Activated CD4-positive, alpha-beta T cell treated with anti-CD3 and anti-CD28 coated beads, Interleukin-2, amount 50 U/mL, for 1 hour (primary cell): ENCODE measurements around the gene USH1G.

Source experiments
- DNase-seq: peaks from one replicate; pipeline ENCODE4 v3.0.0-alpha.2; 2020

USH1G gene

DNA sequence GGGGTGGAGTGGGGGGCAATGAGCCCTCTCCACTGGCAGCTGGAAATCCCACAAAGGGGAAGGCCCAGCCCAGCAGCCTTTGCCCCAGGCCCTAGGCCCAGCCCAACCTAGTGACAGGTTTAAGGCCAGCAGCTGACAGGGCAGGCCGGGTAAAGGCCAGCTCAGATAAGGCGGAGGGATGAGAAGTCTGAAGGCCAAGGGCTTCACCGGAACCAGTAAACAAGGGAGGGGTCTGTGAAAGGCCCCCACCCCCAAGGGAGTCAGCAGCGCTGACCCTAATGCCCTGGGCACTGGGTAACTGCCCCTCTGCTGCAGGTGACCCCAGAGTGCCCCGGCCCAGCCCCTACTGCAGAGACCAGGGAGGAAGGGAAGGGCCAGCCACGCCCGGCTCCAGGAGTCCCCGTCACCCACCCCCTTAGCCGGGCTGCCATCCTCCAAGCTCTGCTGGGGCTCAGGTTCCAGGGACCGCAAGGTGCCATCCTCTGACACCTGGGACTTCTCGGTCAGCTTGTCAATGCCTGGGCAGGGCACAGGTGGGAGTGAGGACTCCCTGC is 30.2 kb upstream of the USH1G start:
- no peak for DNase-seq

DNA sequence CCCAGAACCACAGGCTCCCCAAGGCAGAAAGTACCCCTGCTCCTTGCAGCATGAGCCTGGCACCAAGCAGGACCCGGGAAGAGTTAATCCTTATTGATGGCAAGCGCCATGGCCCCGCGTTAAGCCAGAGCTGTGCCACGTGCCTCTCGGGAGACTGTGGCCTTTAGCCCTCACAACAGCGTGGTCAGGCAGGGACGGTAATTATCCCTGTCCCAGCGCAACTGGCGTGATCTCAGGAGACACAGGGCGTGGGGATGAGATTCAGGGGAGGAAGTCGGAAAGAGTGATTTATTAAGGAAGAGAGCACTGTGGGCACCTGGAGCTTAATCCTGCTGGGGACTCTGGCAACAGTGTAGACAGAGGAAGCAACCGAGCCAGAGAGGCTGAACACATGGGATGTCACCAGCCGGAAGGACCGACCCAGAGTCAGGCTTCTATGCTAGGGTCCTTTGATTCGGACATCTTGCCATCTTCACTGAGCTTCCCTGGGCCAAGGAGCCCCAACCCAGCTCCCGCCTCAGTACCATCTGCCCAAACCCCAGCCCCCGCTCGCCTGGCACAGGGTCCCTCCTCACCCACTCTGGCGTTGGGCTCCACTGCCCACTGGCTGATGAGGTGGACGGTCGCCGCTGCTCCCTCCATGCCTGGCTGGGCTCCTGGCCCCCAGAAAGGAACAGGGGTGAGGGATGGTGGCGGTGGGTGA is 29.5 kb upstream of the USH1G start:
- DNase-seq, result no peak

DNA sequence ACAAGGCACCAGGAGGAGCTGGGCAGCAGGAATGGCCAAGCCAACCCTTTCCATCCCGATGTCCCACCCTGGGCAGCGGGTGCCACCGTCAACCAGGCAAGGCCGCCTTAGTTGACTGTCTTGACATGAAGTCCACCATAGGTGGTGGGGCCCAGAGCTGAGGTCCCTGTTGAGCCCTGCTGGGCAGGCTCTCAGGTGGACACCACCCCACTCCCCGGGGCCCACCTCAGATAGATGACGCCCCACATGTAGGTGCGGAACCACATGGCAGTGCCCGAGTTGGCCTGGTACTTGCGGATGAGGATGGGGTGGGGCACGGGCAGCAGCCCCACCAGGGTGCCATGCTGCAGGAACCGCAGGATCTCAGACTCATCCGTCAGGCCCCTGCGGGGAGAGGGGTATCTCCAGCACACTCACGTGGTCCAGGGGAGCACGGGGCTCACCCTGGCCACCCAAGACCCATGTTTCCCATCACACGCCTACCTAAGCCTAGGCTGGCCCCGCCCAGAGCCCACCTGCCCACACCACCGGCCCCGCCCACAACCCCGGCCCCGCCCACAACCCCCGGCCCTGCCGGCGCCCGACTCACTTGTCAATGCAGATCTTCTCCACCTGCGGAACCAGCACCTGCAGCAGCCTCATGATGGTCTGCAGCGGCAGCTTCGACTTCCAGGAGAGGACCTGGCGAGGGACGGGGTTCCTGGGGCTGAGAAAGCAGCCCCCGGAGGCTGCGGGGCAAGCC is 28.8 kb upstream of the USH1G start:
- no peak for DNase-seq

DNA sequence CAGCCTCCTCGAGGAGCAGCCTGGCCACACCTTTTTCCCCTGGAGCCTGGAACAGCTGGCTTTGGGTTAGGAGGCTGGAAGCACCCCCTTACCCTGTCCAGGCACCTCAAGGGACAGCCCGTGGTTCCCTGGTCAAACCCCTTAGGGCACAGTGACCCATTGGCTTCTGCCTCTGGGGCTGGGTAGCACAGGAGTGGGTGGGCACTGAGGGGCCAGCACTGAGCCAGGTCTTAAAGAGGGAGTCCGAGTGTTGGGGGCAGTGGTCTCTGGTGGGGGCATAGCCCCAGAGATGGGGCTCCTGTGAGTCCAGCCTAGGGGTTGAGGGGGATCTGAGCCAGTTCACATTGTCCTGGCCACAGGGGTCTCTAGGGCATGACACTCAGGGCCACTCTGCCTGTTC is 28.0 kb upstream of the USH1G start:
- DNase-seq, result no peak

DNA sequence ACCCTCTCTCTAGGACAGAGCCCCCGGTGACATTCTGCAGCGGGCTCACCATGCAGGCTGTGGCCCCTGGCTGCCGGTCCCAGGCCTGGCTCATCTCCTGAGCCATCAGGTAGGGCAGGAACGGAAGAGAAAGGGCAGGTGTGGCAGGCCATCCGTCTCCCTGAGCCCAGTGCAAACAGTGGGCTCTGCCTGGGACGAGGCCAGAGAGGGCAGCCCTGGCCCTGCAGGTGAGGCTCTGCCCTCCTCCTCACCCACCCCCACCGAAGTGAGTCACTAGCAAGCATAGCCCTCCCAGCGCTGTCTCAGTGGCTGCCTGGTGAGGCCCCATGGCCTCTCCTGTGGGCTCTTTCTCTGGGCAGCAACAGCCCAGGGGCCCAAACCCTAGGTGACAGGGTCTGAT is 27.2 kb upstream of the USH1G start:
- DNase-seq, result no peak

DNA sequence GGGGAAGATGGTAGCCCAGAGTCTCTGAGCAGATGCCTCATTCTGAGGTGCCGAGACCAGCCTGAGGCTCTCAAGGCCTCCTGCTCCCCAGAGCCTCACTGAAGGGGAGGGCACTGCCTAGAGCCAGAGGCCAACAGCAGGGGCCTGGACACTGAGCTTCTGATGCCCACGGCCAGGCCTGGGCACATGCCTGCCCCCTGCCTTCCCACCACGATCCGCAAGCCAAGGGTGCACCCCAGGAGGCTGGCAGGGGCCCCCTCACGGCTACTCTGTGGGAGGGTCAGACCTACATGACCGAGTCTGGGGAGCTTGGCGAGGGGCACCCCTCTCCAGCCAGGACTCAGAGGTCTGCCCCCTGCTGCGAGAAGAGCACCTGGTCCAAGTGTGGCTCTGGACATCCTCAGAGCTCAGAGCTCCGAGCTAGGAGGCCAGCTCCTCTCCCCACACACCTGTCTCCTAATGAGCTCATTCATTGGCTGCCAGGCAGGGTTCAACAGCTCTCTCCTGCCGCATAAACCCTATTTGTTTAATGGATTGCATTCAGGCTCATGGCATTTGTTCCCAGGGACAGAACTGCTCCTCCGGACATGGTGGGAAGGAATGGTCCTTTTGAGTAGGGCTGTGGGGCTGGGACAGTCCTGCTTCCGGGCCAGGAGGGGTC is 26.5 kb upstream of the USH1G start:
- DNase-seq, result no peak

DNA sequence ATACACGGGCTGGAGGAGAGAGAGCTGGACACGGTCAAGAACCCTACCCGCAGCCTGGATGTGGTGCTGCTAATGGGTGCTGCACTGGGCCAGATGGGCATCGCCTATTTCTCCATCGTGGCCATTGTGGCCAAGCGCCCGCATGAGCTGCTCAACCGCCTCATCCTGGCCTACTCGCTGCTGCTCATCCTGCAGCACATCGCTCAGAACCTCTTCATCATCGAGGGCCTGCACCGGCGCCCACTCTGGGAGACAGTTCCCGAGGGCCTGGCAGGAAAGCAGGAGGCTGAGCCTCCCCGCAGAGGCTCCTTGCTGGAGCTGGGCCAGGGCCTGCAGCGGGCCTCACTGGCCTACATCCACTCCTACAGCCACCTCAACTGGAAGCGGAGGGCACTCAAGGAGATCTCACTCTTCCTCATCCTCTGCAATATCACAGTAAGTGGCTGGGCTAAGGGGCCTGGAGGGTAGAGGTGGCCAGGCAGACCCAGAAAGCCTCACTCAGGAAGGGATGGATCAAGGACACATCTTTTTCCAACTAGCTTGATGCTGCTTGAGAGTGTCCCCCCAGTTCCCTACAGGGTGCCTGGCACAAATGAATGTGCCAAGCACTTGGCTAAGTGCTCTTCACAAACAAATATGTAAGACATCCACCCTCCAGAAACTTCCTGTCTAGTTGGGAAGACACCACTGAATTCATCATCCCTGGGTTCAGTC is 24.1 kb upstream of the USH1G start:
- DNase-seq, result no peak

DNA sequence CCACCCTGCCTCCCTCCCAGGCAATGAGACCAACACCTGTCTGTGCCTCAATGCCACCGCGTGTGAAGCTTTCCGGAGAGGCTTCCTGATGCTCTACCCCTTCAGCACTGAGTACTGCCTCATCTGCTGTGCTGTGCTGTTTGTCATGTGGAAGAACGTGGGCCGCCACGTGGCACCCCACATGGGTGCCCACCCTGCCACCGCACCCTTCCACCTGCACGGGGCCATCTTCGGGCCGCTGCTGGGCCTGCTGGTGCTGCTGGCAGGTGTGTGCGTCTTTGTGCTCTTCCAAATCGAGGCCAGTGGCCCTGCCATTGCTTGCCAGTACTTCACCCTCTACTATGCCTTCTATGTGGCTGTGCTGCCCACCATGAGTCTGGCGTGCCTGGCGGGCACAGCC is 23.6 kb upstream of the USH1G start:
- DNase-seq, result no peak

DNA sequence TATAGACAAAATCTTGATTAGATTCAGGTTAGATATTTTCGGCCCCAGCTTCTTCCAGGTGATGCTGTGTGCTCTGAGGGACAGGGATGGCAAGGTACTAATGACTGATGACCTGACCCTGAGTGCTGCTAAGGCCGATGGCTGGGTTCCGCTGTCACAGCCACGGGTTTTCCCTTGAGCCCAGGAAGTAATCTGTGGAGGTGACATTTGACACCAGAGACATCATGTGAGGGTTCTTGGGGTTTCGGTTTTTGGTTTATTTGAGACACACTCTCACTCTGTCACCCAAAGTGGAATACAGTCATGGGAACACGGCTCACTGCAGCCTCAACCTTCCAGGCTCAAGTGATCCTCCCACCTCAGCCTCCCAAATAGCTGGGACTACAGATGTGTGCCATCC is 22.5 kb upstream of the USH1G start:
- DNase-seq, result no peak

DNA sequence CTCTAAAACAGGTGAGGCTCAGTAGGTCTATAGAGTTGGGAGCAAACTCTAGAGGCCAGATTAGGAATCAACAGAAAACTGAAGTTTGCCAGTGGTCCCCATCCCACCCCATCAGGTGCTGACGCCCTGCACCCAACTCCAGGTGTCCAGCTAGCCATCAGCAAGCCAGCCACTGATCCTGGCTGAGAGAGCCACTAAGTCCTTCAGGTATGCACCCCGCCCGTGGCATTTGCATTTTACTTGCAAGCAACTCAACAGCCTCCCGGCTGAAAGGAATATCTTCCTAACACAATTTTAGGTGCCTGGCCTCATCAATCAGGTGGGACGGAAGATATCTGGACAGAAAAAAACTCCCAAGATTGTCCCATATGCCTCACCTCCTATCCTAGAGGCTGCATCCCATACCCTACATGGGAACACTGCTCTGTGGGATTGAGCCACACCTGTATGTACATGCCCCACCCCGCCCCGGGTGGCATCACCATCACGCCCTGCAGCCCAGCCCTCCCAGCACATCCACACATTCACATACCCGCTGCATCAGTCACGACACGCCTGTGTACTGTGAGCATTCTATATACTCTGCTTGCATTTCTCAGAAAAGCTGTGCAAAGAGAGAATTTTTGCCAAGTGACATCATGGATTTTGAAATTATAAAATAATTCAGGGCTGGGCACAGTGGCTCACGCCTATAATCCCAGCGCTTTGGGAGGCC is 20.9 kb upstream of the USH1G start:
- DNase-seq, result no peak

DNA sequence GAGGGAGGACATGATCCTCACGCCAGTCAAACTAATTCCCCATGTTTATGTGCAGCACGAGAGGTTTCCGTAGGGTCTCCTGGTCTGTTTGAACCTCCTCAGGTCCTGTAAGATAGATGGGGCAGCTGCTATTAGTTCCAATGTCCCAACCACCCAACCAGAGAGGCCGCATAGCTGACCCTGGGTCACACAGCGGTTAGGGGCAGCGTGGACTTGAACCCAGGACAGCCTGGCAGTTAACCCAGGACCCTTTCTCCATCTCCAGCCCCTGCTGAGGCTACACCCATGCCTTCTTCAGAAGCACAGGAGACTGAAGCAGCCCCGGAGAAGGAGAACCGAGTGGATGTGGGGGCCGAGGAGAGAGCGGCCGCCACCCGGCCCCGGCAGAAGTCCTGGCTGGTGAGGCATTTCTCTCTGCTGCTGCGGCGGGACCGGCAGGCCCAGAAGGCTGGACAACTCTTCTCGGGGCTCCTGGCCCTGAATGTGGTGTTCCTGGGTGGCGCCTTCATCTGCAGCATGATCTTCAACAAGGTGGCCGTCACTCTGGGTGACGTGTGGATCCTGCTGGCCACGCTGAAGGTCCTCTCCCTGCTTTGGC is 18.2 kb upstream of the USH1G start:
- DNase-seq, result no peak

DNA sequence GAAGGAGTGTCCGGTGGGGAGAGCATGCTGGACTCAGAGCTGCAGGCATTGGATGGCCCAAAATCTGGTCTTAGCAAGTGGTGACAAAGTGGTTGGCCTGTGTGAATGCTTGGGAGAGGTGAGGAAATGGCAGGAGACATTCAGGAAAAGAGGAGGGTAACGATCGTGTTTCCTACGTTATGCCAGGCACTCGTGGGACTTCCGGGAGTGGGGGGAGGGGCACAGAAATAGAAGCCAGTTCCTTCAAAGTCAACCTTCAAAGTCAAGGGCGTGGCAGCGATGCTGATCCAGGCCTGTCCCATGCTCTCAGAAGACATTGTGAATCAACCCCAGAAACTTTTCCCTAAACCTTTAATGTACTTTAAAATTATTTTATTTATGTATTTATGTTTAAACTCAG is 16.5 kb upstream of the USH1G start:
- no peak for DNase-seq

DNA sequence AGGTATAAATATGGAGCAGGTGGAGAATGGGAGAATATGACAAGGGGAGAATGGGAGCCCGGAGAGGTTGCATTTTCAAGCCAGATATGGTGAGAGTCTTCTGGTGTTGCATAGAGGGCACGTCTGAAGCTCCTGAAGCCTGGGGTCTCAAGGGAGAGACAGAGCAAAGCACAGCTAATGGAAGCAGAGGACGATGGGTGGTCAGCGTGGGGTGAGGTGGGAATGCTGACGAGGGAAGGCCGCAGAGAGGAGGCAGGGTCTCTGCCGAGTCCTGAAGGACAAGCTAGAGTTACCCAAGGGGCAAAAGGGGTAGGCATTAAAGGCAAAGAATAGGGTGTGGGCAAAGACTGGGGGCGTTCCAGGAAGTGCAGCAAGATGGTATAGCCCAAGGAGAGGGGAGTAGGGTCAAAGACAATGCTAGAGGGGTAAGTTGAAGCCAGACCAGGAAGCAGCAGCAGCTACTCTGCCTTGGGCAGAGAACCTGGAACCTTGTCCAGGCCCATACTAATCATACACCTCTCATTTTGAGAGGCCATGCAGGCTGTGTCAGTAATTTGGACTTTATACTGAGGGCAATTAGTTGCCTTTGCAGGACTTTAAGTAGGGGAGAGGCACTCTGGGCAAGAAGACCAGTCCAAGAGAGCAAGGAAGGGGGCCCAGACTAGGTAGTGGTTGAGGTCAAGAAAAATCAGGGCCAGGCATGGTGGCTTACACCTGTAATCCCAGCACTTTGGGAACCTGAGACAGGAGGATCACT is 15.3 kb upstream of the USH1G start:
- no peak for DNase-seq

DNA sequence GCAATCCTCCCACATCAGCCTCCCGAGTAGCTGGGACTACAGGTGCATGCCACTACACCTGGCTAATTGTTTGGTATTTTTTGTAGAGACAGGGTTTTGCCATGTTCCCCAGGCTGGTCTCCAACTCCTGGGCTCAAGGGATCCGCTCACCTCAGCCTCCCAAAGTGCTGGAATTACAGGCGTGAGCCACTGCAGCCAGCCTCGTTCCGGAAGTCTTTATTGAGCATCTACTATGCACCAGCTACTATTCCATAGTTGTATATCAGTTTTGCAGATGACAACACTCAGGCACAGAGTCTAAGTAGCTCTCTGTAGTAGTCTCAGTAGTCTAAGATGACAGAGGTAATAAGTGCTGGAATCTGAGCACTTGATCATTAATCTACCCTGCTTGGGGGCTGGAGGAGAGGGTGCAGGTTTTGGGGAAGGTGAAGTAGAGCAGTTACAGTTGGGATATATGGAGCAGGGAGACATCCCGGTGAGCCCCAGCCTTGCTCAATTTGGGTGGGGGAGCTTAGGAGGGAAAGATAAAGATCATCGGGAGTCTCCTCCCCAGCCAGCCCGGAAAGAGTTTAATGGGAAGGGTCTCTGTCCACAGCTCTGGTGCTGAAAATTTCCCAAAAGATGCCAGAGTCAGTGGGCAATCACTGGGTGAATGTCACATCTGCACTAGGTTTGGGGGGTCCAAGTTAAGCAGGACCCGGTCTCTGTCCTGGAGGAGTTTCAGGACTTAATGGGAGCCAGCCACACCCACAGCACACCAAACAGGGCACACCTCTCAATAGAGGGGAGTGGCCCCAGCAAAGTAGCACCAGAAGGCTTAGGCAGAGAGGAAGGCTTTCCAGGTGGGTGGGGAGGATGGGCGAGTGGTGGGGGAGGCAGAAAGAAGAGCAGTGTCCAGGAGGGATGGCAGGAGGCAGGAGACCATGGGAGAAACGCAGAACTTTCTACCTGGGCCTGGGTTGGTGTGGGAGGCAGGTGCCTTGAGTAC is 14.3 kb upstream of the USH1G start:
- no peak for DNase-seq

DNA sequence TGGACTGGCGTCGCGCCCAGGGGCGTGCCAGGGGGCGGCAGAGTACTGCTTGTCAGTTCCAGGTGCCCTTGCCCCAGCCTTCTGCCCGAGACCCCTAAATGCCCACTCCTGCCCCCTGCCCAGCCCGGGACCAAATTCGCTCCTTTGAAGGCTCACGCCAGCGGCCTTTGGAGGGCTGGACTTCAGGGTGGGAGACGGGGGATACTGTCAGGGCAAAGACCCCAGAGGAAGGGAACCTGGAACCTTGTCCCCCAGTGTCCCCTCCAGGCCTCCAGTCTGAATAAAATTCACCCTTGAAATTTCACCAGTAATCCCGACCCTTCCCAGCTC is 13.4 kb upstream of the USH1G start:
- no peak for DNase-seq

DNA sequence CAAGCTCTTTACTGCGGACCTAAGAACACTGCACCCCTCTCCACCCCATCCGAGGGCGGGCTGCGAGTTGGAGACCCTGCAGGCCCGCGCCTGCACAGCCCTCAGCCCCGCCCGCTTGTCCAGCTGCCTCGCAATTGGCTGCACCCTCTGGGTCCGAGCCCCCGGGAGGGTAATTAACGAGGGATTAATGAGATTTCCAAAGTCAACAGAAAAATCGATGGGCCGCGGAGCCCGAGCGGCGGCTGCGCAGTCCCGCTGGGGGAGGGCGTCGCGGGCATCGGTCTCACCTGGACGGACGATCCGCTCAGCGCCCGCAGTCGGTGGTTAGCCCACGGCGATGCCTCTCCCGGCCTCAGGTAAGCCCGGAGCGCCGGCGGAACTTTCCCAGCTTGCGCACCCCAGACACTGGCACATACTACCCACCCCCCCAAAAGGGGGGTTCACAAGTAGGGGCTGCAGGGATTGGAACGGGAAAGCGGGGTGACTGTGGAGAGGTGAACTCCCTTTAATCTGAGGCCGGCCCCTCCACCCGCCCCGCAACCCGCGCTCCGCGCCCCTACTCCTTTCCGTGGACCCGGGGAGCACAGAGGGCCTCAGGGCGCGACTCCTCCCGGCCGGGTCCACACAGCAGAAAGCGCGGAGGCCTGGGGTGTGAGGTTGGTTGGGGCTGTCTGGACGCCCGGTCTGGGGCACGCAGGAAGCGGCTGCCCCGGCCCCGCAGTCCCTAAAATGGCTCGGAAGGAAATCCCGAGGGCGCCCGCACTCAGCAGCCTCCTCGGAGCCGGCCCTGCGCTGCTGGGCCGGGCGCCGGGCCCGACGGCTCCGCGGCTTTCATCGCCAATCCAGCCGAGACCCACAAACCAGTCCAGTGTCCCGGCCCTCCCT is 12.8 kb upstream of the USH1G start, which contains the start of gene OTOP3:
Gene OTOP3 (plus strand): TSS at position 314 of the 885 bp plus-strand sequence. CDS start 24 bp downstream, at position 338.
- no peak for DNase-seq

DNA sequence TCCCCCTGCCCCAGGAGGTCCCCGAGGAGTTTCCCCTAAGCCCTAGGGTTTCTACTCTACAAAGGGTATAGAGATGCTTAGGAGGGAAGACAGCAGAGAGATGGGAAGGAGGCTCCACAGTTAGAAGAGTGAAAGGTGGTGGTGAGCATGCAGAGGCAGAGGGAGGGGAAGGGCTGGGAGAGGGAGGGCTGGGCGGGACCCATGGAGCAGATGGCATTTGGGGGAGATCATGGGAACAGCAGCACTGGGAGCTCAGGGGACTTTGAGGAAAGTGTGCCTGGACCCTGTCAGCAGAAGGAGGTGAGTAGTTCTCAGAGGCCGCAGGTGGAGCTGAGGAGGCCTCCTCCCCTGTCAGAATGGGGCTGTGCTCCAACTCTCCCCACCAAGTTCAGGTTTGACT is 12.0 kb upstream of the USH1G start:
- DNase-seq, result no peak

DNA sequence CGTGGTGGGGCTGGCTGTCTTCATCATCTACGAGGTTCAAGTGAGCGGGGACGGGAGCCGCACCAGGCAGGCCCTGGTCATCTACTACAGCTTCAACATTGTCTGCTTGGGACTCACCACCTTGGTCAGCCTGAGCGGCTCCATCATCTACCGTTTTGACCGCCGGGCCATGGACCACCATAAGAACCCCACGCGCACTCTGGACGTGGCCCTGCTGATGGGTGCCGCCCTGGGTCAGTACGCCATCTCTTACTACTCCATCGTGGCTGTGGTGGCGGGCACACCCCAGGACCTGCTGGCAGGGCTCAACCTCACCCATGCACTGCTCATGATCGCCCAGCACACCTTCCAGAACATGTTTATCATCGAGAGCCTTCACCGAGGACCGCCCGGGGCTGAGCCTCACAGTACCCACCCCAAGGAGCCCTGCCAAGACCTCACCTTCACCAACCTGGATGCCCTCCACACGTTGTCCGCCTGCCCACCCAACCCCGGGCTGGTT is 7.5 kb upstream of the USH1G start:
- no peak for DNase-seq

DNA sequence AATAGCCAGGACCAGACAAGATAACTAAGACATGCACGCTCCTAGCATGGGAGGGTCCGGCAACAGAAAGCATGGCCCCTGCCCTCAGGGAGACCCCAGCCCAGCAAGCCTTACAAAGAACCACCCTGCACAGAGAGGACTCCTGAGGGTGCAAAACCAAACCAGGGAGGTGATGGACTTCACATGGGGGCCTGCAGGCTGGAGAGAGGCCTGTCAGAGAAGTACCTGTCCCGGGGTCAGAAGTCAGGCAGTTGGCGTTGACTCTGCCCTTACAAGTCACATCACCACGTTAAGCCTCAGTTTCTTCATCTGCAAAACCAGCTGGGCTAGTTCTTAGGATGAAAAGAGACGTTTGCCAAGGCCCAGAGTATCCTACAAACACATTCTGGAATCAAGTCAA is 5.7 kb upstream of the USH1G start:
- DNase-seq, result no peak
